ENCODE measurements around the gene SHCBP1.

GRCh38 chr16:46555951-46556350 is 65.2 kb downstream of the SHCBP1 start:
- TF ChIP-seq MAZ (IDR thresholded peaks at IDR 0.05; ENCODE audit: borderline replicate concordance, low read depth, low read length) (no peak), MAZ (CRISPR knock-in tag; IDR thresholded peaks at IDR 0.05; ENCODE audit: low read depth) (no peak), HOXA7 (CRISPR knock-in tag; IDR thresholded peaks at IDR 0.05) (no peak), SMC3 (IDR thresholded peaks at IDR 0.05; ENCODE audit: low read length) (no peak), FOXO4 (CRISPR knock-in tag; conservative IDR thresholded peaks at IDR 0.05) (no peak), GLI4 (CRISPR knock-in tag; IDR thresholded peaks at IDR 0.05; ENCODE audit: borderline replicate concordance) (no peak), ZNF180 (CRISPR knock-in tag; IDR thresholded peaks at IDR 0.05; ENCODE audit: borderline replicate concordance, low read depth) (no peak)

All from HepG2 (cell line).